ENCODE data around the gene GPR155. TPM values are rescaled to one million over a fixed set of nuclear protein-coding genes. Genes with fewer than 3 reads are reported as not detected.
"Not testable (repeated sequence)": the region's sequence is repeated elsewhere in the genome, so short reads cannot be mapped to it uniquely, and the experiment has no call there.

The GPR155 gene
- polyA plus RNA-seq, 2 donors, result 1.0 to 1.1 TPM

- Histone ChIP-seq H3K27ac (ENCODE audit: low read depth in 2 of 2, low read length in 1 of 2) (no peak overlapping the region), H3K27me3 (ENCODE audit: control insufficient read depth in 1 of 2, insufficient read depth in 2 of 2, low read length in 2 of 2) (no peaks in the 10 kb centered on the region), H3K9me3 (ENCODE audit: control insufficient read depth in 2 of 2, insufficient read depth in 1 of 2, low read depth in 1 of 2, low read length in 1 of 2) (no peaks in the 10 kb centered on the region), H3K36me3 (ENCODE audit: control insufficient read depth in 2 of 2, insufficient read depth in 2 of 2, low read length in 1 of 2) (peaks cover 0 to 5% of the 10 kb centered on the region in 2 donors), H3K4me3 (ENCODE audit: low read depth in 1 of 2, low read length in 2 of 2) (no peak overlapping the region), H3K4me1 (ENCODE audit: control insufficient read depth in 2 of 2, insufficient read depth in 2 of 2, low read length in 1 of 2) (no peaks in the 10 kb centered on the region)
Observed at GRCh38 chr2:174412256-174412655, 74.6 kb downstream of the GPR155 start.

DNA sequence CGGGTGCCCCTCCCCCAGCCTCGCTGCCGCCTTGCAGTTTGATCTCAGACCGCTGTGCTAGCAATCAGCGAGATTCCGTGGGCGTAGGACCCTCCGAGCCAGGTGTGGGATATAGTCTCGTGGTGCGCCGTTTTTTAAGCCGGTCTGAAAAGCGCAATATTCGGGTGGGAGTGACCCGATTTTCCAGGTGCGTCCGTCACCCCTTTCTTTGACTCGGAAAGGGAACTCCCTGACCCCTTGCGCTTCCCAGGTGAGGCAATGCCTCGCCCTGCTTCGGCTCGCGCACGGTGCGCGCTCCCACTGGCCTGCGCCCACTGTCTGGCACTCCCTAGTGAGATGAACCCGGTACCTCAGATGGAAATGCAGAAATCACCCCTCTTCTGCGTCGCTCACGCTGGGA is 76.8 kb downstream of the GPR155 start:
- H3K9me3 ChIP-seq (ENCODE audit: control insufficient read depth in 2 of 2, insufficient read depth in 1 of 2, low read depth in 1 of 2, low read length in 1 of 2); H3K4me1 ChIP-seq (ENCODE audit: control insufficient read depth in 2 of 2, insufficient read depth in 2 of 2, low read length in 1 of 2); H3K36me3 ChIP-seq (ENCODE audit: control insufficient read depth in 2 of 2, insufficient read depth in 2 of 2, low read length in 1 of 2); H3K4me3 ChIP-seq (ENCODE audit: low read depth in 1 of 2, low read length in 2 of 2); H3K27ac ChIP-seq (ENCODE audit: low read depth in 2 of 2, low read length in 1 of 2); H3K27me3 ChIP-seq (ENCODE audit: control insufficient read depth in 1 of 2, insufficient read depth in 2 of 2, low read length in 2 of 2): not testable (repeated sequence)
- 72 to 75% methylated on average over 17 to 24 of the region's 31 CpGs for WGBS, 2 donors

DNA sequence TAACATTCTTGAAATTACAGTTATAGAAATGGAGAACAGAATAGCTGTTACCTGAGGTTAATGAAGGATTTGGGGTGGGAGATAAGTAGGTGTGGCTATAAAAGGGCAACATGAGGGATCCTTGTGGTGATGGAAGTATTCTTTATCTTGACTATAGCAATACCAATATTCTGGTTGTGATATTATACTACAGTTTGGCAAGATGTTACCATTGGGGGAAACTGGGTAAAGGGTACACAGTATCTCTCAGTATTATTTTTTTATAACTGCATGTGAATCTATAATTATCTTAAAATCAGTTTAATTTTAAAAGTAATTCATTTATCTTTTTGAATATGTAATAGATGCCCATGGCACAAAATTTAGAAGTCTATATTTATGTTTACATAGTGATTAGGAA is 83.2 kb downstream of the GPR155 start:
- no peak overlapping the region for H3K27ac ChIP-seq (ENCODE audit: low read depth in 2 of 2, low read length in 1 of 2)
- no peaks in the 10 kb centered on the region for H3K27me3 ChIP-seq (ENCODE audit: control insufficient read depth in 1 of 2, insufficient read depth in 2 of 2, low read length in 2 of 2)
- H3K4me1 ChIP-seq (ENCODE audit: control insufficient read depth in 2 of 2, insufficient read depth in 2 of 2, low read length in 1 of 2), result no peaks in the 10 kb centered on the region
- no peak overlapping the region for H3K4me3 ChIP-seq (ENCODE audit: low read depth in 1 of 2, low read length in 2 of 2)
- no peaks in the 10 kb centered on the region for H3K36me3 ChIP-seq (ENCODE audit: control insufficient read depth in 2 of 2, insufficient read depth in 2 of 2, low read length in 1 of 2)
- H3K9me3 ChIP-seq (ENCODE audit: control insufficient read depth in 2 of 2, insufficient read depth in 1 of 2, low read depth in 1 of 2, low read length in 1 of 2), result no peaks in the 10 kb centered on the region

- Histone ChIP-seq H3K4me3 (ENCODE audit: low read depth in 1 of 2, low read length in 2 of 2) (no peak overlapping the region), H3K27ac (ENCODE audit: low read depth in 2 of 2, low read length in 1 of 2) (no peak overlapping the region), H3K4me1 (ENCODE audit: control insufficient read depth in 2 of 2, insufficient read depth in 2 of 2, low read length in 1 of 2) (peaks cover 0 to 2% of the 10 kb centered on the region in 2 donors), H3K27me3 (ENCODE audit: control insufficient read depth in 1 of 2, insufficient read depth in 2 of 2, low read length in 2 of 2) (no peaks in the 10 kb centered on the region), H3K36me3 (ENCODE audit: control insufficient read depth in 2 of 2, insufficient read depth in 2 of 2, low read length in 1 of 2) (no peaks in the 10 kb centered on the region), H3K9me3 (ENCODE audit: control insufficient read depth in 2 of 2, insufficient read depth in 1 of 2, low read depth in 1 of 2, low read length in 1 of 2) (no peaks in the 10 kb centered on the region)
Observed at GRCh38 chr2:174400853-174401252, 86.0 kb downstream of the GPR155 start.

GRCh38 chr2:174399171-174399570 is 87.7 kb downstream of the GPR155 start:
- no peaks in the 10 kb centered on the region for H3K27me3 ChIP-seq (ENCODE audit: control insufficient read depth in 1 of 2, insufficient read depth in 2 of 2, low read length in 2 of 2)
- H3K9me3 ChIP-seq (ENCODE audit: control insufficient read depth in 2 of 2, insufficient read depth in 1 of 2, low read depth in 1 of 2, low read length in 1 of 2), result no peaks in the 10 kb centered on the region
- peaks cover 0 to 2% of the 10 kb centered on the region in 2 donors for H3K4me1 ChIP-seq (ENCODE audit: control insufficient read depth in 2 of 2, insufficient read depth in 2 of 2, low read length in 1 of 2)
- no peaks in the 10 kb centered on the region for H3K36me3 ChIP-seq (ENCODE audit: control insufficient read depth in 2 of 2, insufficient read depth in 2 of 2, low read length in 1 of 2)
- H3K4me3 ChIP-seq (ENCODE audit: low read depth in 1 of 2, low read length in 2 of 2), result no peak overlapping the region
- WGBS, 2 donors, result 81 to 95% methylated on average over 1 of the region's 1 CpG
- no peak overlapping the region for H3K27ac ChIP-seq (ENCODE audit: low read depth in 2 of 2, low read length in 1 of 2)

GRCh38 chr2:174397773-174398172 is 89.1 kb downstream of the GPR155 start:
- Histone ChIP-seq H3K4me1 (ENCODE audit: control insufficient read depth in 2 of 2, insufficient read depth in 2 of 2, low read length in 1 of 2) (peaks cover 0 to 2% of the 10 kb centered on the region in 2 donors), H3K4me3 (ENCODE audit: low read depth in 1 of 2, low read length in 2 of 2) (no peak overlapping the region), H3K27ac (ENCODE audit: low read depth in 2 of 2, low read length in 1 of 2) (no peak overlapping the region), H3K9me3 (ENCODE audit: control insufficient read depth in 2 of 2, insufficient read depth in 1 of 2, low read depth in 1 of 2, low read length in 1 of 2) (no peaks in the 10 kb centered on the region), H3K27me3 (ENCODE audit: control insufficient read depth in 1 of 2, insufficient read depth in 2 of 2, low read length in 2 of 2) (no peaks in the 10 kb centered on the region), H3K36me3 (ENCODE audit: control insufficient read depth in 2 of 2, insufficient read depth in 2 of 2, low read length in 1 of 2) (no peaks in the 10 kb centered on the region)
- 68 to 79% methylated on average over 3 of the region's 3 CpGs for WGBS, 2 donors

DNA sequence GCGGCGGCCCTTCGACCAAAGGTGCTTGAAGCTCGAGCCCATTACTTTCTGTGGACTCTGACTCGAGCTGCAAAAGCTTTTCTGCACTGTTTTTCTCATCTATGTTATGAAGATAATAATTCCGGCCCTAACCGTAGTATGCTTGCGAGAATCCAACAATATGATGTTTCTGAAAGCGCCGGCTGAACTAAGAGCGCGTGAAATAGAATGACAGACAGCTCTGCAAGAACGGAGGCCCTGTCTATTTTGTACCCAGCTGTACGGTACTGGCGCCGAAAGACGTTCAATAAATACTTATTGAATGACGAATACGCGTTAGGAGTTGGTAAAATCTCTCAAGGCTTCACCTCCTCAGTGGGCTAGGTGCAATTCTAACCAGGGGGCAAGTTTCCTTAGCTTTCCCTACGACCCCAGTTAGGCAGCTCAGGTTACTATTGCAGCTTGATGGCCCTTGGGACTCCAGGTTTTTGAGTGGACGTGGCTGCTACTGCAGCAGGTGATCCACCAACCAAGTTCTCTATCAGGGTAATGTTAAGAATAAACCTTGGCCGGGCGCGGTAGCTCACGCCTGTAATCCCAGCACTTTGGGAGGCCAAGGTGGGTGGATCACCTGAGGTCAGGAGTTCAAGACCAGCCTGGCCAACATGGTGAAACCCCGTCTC is 90.7 kb downstream of the GPR155 start:
- WGBS, 2 donors, result 9 to 12% methylated on average over 27 of the region's 27 CpGs
- no peaks in the 10 kb centered on the region for H3K9me3 ChIP-seq (ENCODE audit: control insufficient read depth in 2 of 2, insufficient read depth in 1 of 2, low read depth in 1 of 2, low read length in 1 of 2)
- H3K4me1 ChIP-seq (ENCODE audit: control insufficient read depth in 2 of 2, insufficient read depth in 2 of 2, low read length in 1 of 2), result peaks cover 0 to 2% of the 10 kb centered on the region in 2 donors
- no peaks in the 10 kb centered on the region for H3K27me3 ChIP-seq (ENCODE audit: control insufficient read depth in 1 of 2, insufficient read depth in 2 of 2, low read length in 2 of 2)
- H3K27ac ChIP-seq (ENCODE audit: low read depth in 2 of 2, low read length in 1 of 2), result peak overlapping the region; percentile 74 to 79
- peak overlapping the region; percentile 87 to 95 for H3K4me3 ChIP-seq (ENCODE audit: low read depth in 1 of 2, low read length in 2 of 2)
- H3K36me3 ChIP-seq (ENCODE audit: control insufficient read depth in 2 of 2, insufficient read depth in 2 of 2, low read length in 1 of 2), result no peaks in the 10 kb centered on the region

DNA sequence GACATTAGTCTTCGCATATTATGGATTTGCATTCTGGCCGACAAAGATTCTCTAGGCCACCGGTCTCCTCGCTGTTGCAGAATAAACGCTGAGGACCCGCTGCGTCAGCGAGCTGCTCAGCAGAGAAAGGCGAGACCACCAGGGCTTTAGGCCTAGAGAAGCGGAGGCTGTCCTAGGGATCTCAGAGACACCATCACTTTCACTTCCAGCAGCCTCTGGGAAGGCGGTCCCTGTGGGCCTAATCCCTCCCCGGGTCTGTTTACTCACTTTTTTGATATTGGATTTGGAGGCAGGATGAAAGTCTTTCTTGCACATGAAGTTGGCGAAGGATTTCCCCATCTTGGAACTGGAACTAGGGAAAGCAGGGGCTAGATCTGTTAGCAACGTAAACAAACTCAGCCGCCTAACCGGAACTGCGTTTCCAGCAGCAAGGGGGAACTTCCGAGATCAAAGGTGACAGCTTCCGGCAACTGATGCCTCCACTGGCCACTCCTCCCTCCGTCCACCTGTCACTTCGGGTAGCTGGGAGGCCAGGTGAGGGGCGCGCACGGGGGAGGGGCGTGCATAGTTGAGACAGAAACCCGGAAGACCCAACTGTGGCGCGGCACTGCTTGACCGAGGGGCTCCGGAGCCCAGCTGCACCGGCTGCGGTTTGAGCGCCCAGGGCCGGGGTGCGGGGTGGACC is 91.4 kb downstream of the GPR155 start, which contains the start of gene SCRN3:
TSS of gene SCRN3 (plus strand) at position 447 of the 685 bp plus-strand sequence. CDS start 2,554 bp downstream, outside the sequence.
- H3K4me1 ChIP-seq (ENCODE audit: control insufficient read depth in 2 of 2, insufficient read depth in 2 of 2, low read length in 1 of 2), result peaks cover 0 to 2% of the 10 kb centered on the region in 2 donors
- H3K9me3 ChIP-seq (ENCODE audit: control insufficient read depth in 2 of 2, insufficient read depth in 1 of 2, low read depth in 1 of 2, low read length in 1 of 2), result no peaks in the 10 kb centered on the region
- WGBS, 2 donors, result 1 to 2% methylated on average over 35 of the region's 35 CpGs
- H3K27me3 ChIP-seq (ENCODE audit: control insufficient read depth in 1 of 2, insufficient read depth in 2 of 2, low read length in 2 of 2), result no peaks in the 10 kb centered on the region
- peak within 1 kb of the TSS; percentile 87 to 95 for H3K4me3 ChIP-seq (ENCODE audit: low read depth in 1 of 2, low read length in 2 of 2)
- no peaks in the 10 kb centered on the region for H3K36me3 ChIP-seq (ENCODE audit: control insufficient read depth in 2 of 2, insufficient read depth in 2 of 2, low read length in 1 of 2)
- peak within 1 kb of the TSS; percentile 74 to 79 for H3K27ac ChIP-seq (ENCODE audit: low read depth in 2 of 2, low read length in 1 of 2)

DNA sequence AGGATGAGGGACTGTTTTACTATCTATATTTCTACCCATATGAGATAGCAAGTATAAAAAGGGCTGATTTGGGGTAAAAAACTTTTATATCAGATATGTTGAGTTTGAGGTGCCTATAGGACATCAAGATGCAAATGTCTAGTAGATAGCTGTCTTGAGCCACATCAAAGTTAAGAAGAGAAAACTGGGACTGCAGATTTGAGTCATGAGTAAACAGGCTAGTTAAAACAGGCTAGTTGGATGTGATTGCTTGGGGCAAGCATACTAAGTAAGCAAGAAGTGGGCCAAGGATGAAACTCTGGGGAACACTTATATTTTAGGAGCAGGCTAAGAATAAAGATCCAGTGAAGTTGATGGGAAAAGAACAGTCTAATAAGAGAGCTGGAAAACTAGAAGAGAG is 94.1 kb downstream of the GPR155 start:
- Histone ChIP-seq H3K4me1 (ENCODE audit: control insufficient read depth in 2 of 2, insufficient read depth in 2 of 2, low read length in 1 of 2) (peaks cover 0 to 2% of the 10 kb centered on the region in 2 donors), H3K27ac (ENCODE audit: low read depth in 2 of 2, low read length in 1 of 2) (no peak overlapping the region), H3K4me3 (ENCODE audit: low read depth in 1 of 2, low read length in 2 of 2) (no peak overlapping the region), H3K9me3 (ENCODE audit: control insufficient read depth in 2 of 2, insufficient read depth in 1 of 2, low read depth in 1 of 2, low read length in 1 of 2) (no peaks in the 10 kb centered on the region), H3K36me3 (ENCODE audit: control insufficient read depth in 2 of 2, insufficient read depth in 2 of 2, low read length in 1 of 2) (no peaks in the 10 kb centered on the region), H3K27me3 (ENCODE audit: control insufficient read depth in 1 of 2, insufficient read depth in 2 of 2, low read length in 2 of 2) (no peaks in the 10 kb centered on the region)

DNA sequence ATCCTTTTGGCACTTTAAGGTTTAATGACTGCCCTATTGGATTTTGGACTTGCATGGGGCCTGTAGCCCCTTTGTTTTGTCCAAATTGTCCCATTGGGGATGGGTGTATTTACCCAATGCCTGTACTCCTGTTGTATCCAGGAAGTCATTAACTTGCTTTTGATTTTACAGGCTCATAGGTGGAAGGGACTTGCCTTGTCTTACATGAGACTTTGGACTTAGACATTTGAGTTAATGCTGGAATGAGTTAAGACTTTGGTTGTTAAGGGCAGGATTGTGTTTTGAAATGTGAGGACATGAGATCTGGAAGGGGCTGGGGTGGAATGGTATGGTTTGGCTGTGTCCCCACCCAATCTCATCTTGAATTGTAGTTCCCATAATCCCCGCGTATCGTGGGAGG is 96.5 kb downstream of the GPR155 start:
- H3K36me3 ChIP-seq (ENCODE audit: control insufficient read depth in 2 of 2, insufficient read depth in 2 of 2, low read length in 1 of 2), result not testable (repeated sequence)

More for the DNA sequence above, 96.5 kb downstream of the GPR155 start:
- 99% methylated on average over 3 of the region's 3 CpGs for WGBS, 2 donors
- H3K4me3 ChIP-seq (ENCODE audit: low read depth in 1 of 2, low read length in 2 of 2); H3K9me3 ChIP-seq (ENCODE audit: control insufficient read depth in 2 of 2, insufficient read depth in 1 of 2, low read depth in 1 of 2, low read length in 1 of 2); H3K27ac ChIP-seq (ENCODE audit: low read depth in 2 of 2, low read length in 1 of 2); H3K4me1 ChIP-seq (ENCODE audit: control insufficient read depth in 2 of 2, insufficient read depth in 2 of 2, low read length in 1 of 2); H3K27me3 ChIP-seq (ENCODE audit: control insufficient read depth in 1 of 2, insufficient read depth in 2 of 2, low read length in 2 of 2): not testable (repeated sequence)

Data from esophagus (tissue), 2 donors.